Uterus (tissue), 4 donors: ENCODE data around the gene HMG20B. TPM values are rescaled to one million over a fixed set of nuclear protein-coding genes. Genes with fewer than 3 reads are reported as not detected.
"Not testable (repeated sequence)": the region's sequence is repeated elsewhere in the genome, so short reads cannot be mapped to it uniquely, and the experiment has no call there.

Experiments
- DNase-seq, 2 donors: peaks; one replicate each; pipeline ENCODE4 v3.0.0-alpha.2; 2019 to 2020
- H3K27ac ChIP-seq, 2 donors: fragments of 200-600 bp; sonication (generic); 1 replicate in 1 of 2; 2 replicates in 1 of 2; pipeline ENCODE4 v1.5.1; 2016 to 2018
- H3K27me3 ChIP-seq, 2 donors: fragments of 200-600 bp; sonication (generic); one replicate each; pipeline ENCODE4 v1.5.1; 2018 to 2019; ENCODE audit warnings: control low read depth in 1 of 2
- H3K36me3 ChIP-seq, 2 donors: fragments of 200-600 bp; sonication (generic); one replicate each; pipeline ENCODE4 v1.5.1; 2019; ENCODE audit warnings: control low read depth in 1 of 2
- H3K4me1 ChIP-seq, 2 donors: fragments of 200-600 bp; sonication (generic); one replicate each; pipeline ENCODE4 v1.5.1; 2018 to 2019; ENCODE audit warnings: control low read depth in 1 of 2
- H3K4me3 ChIP-seq, 2 donors: fragments of 200-600 bp; sonication (generic); 1 replicate in 1 of 2; 2 replicates in 1 of 2; pipeline ENCODE4 v1.5.1; 2018 to 2019; ENCODE audit warnings: mild to moderate bottlenecking in 1 of 2
- H3K9me3 ChIP-seq, 2 donors: fragments of 200-600 bp; sonication (generic); one replicate each; pipeline ENCODE4 v1.5.1; 2019; ENCODE audit warnings: control low read depth in 1 of 2
- POLR2A ChIP-seq, 2 donors: fragments of 450-650 bp; IDR thresholded peaks; one replicate each; pipeline ENCODE4 v1.6.1; 2016; ENCODE audit warnings: antibody characterized with exemption in 2 of 2, mild to moderate bottlenecking in 1 of 2, moderate library complexity in 1 of 2
- intact Hi-C: fragments of 100-400 bp; cut with DNase I; formaldehyde crosslinking; loops from one replicate; pipeline ENCODE4 v1.15.1; 2023; ENCODE audit warnings: low total_unique reads
- total RNA-seq, 4 donors: library from RNA; depleted of rRNA in 3 of 4; stranded (reverse); fragments of >200 nt in 3 of 4; gene quantifications; one replicate each; pipeline versions ENCODE4 v1.1.0 to v1.2.4, GENCODE V29; 2014 to 2023
- TF ChIP-seq, protein P1 (sequence below), 4 experiments: fragments of 200-600 bp in 2 of 4; fragments of 450-650 bp in 2 of 4; sonication (generic) in 2 of 4; IDR thresholded peaks; one replicate each; pipeline ENCODE4 v1.5.1; 2016 to 2019; ENCODE audit warnings: antibody characterized with exemption in 4 of 4, mild to moderate bottlenecking in 2 of 4, moderate library complexity in 1 of 4
- donor health status: DM: yes; HTN: yes; CAD: no.

HMG20B gene
- total RNA-seq, 4 donors from 2014 or later = 52.9 to 232 (median 63.6) TPM

DNA sequence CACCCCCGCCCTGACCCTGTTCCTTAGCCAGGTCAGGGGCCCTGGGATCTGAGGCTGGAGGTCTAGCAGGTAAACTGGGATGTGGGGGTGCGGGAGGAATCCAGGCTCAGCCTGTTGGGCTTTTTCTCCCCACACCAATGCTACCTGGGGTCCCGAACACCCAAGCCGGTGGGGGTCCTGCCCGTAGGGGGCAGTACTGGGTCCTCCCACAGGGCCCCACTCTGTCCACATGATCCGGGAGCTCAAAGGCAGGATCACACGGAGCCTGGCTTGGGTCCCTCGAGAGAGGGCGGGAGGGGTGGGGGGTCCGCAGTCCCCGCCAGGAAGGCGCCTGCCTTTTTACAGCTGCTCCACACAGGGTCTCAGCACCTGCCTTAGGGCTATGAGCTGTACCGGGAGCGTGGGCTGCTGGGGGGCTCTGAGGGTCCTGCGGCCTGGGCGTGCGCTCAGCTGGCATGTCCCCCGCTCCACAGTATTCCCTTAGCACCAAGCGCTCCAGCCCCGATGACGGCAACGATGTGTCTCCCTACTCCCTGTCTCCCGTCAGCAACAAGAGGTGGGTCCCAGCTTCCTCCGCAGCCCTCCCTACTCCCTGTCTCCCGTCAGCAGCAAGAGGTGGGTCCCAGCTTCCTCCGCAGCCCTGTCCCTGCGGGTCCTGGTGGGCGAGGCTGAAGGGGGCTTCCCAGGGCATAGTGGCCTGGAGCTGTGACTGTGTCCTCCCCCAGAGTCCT, 46.1 kb upstream of the HMG20B start:
- no peak for DNase-seq
- Histone ChIP-seq H3K4me1 (no peaks in the 10 kb centered on the region), H3K27me3 (no peaks in the 10 kb centered on the region), H3K36me3 (no peaks in the 10 kb centered on the region), H3K27ac (no peak overlapping the region), H3K4me3 (no peak overlapping the region), H3K9me3 (no peaks in the 10 kb centered on the region)
- intact Hi-C loops = no loop called here
- TF ChIP-seq POLR2A (IDR thresholded peaks at IDR 0.05) = no peak
- TF ChIP-seq, protein P1, sequence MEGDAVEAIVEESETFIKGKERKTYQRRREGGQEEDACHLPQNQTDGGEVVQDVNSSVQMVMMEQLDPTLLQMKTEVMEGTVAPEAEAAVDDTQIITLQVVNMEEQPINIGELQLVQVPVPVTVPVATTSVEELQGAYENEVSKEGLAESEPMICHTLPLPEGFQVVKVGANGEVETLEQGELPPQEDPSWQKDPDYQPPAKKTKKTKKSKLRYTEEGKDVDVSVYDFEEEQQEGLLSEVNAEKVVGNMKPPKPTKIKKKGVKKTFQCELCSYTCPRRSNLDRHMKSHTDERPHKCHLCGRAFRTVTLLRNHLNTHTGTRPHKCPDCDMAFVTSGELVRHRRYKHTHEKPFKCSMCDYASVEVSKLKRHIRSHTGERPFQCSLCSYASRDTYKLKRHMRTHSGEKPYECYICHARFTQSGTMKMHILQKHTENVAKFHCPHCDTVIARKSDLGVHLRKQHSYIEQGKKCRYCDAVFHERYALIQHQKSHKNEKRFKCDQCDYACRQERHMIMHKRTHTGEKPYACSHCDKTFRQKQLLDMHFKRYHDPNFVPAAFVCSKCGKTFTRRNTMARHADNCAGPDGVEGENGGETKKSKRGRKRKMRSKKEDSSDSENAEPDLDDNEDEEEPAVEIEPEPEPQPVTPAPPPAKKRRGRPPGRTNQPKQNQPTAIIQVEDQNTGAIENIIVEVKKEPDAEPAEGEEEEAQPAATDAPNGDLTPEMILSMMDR (IDR thresholded peaks at IDR 0.05) = no peak

DNA sequence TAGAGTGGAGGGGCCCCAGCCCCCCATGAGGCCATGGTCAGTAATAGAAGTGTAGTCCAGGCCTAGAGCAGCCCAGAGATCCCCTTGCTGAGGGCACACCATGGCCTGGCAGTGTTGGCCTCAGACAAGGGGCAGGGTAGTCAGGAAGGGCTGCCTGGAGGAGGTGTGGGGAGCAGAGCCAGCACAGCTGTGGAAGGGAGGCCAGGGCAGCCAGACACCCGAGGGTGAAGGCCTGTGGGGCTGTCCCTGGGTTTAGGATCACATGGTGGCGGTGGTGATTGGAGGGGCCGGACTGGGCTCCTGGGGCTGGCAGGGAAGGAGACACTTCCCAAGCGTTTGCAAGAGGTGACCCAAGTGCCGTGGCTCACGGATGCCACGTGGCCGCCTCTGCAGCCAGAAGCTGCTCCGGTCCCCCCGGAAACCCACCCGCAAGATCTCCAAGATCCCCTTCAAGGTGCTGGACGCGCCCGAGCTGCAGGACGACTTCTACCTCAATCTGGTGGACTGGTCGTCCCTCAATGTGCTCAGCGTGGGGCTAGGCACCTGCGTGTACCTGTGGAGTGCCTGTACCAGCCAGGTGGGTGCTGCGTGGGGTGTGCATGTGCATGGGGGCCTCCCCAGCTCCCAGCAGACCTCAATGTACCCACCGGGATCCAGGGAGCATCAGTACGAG, 45.4 kb upstream of the HMG20B start:
- Histone ChIP-seq H3K36me3 (no peaks in the 10 kb centered on the region), H3K27me3 (no peaks in the 10 kb centered on the region), H3K9me3 (no peaks in the 10 kb centered on the region), H3K27ac (no peak overlapping the region), H3K4me3 (no peak overlapping the region), H3K4me1 (no peaks in the 10 kb centered on the region)
- TF ChIP-seq, protein P1 (IDR thresholded peaks at IDR 0.05) = no peak
- TF ChIP-seq POLR2A (IDR thresholded peaks at IDR 0.05) = no peak
- intact Hi-C loops = no loop called here
- DNase-seq = no peak

DNA sequence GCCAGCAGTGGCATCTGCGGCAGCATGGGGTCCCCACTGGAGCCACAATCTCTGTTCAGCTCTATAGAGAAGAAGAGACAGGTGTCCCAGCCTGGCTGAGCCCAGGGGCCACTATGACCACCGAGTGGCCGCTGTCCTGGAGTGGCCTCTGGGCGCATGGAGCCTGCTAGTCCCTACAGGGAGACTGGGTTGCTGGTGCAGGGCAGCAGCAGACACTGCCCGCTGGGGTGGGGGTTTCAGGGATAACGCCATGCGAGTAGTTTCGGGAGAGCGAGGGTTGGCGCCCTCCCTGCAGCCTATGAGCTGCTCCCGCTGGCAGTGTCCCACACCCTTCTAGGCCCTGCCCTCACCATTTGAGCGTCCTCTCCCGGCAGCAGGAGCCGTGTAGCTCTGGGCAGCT, 44.7 kb upstream of the HMG20B start:
- no peak for DNase-seq
- H3K36me3 ChIP-seq = no peaks in the 10 kb centered on the region
- no peak for TF ChIP-seq POLR2A (IDR thresholded peaks at IDR 0.05)
- TF ChIP-seq, protein P1 (IDR thresholded peaks at IDR 0.05) = no peak
- H3K27ac ChIP-seq = no peak overlapping the region
- H3K4me1 ChIP-seq = no peaks in the 10 kb centered on the region
- H3K27me3 ChIP-seq = no peaks in the 10 kb centered on the region
- H3K4me3 ChIP-seq = no peak overlapping the region
- H3K9me3 ChIP-seq = no peaks in the 10 kb centered on the region
- intact Hi-C loops = no loop called here

- DNase-seq = no peak
- H3K27ac ChIP-seq = no peak overlapping the region
- no peak overlapping the region for H3K4me3 ChIP-seq
- H3K27me3 ChIP-seq = no peaks in the 10 kb centered on the region
- no peaks in the 10 kb centered on the region for H3K9me3 ChIP-seq
- no peaks in the 10 kb centered on the region for H3K36me3 ChIP-seq
- TF ChIP-seq, protein P1 (IDR thresholded peaks at IDR 0.05) = no peak
- no peak for TF ChIP-seq POLR2A (IDR thresholded peaks at IDR 0.05)
- H3K4me1 ChIP-seq = no peaks in the 10 kb centered on the region
- intact Hi-C loops = no loop called here
These were observed 44.1 kb upstream of the HMG20B start for GRCh38 chr19:3528539-3529211.

DNA sequence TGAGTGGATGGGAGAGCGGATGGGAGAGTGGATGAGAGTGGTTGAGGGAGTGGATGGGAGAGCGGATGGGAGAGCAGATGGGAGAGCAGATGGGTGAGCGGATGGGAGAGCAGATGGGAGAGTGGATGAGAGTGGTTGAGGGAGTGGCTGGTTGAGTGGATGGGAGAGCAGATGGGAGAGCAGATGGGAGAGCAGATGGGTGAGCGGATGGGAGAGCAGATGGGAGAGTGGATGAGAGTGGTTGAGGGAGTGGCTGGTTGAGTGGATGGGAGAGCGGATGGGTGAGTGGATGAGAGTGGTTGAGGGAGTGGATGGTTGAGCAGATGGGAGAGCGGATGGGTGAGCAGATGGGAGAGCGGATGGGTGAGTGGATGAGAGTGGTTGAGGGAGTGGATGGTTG, 43.4 kb upstream of the HMG20B start:
- intact Hi-C loops, H3K36me3 ChIP-seq, H3K4me3 ChIP-seq: not testable (repeated sequence)

More for the DNA sequence above, 43.4 kb upstream of the HMG20B start:
- not testable (repeated sequence) for H3K4me1 ChIP-seq, H3K27ac ChIP-seq, DNase-seq, H3K9me3 ChIP-seq, H3K27me3 ChIP-seq
